Activated gamma-delta T cell treated with Interleukin-2 at 50 U/mL for 16 hours (primary cell): ENCODE measurements around the gene SDK2.

Source experiments
- DNase-seq: peaks from one replicate; pipeline ENCODE4 v3.0.0-alpha.2; 2020

SDK2 gene

GRCh38 chr17:73380439-73381106 is 263.7 kb downstream of the SDK2 start:
- no peak for DNase-seq

- DNase-seq = no peak
Measured at GRCh38 chr17:73379826-73380225, 264.4 kb downstream of the SDK2 start.

- DNase-seq = no peak
Measured at GRCh38 chr17:73378974-73379470, 265.2 kb downstream of the SDK2 start.

GRCh38 chr17:73376636-73377035 is 267.6 kb downstream of the SDK2 start:
- no peak for DNase-seq

- no peak for DNase-seq
Measured at GRCh38 chr17:73376152-73376551, 268.1 kb downstream of the SDK2 start.

- DNase-seq = no peak
Measured at GRCh38 chr17:73371836-73372235, 272.4 kb downstream of the SDK2 start.

GRCh38 chr17:73371285-73371684 is 273.0 kb downstream of the SDK2 start:
- no peak for DNase-seq

- DNase-seq = peak; percentile 79
Measured at GRCh38 chr17:73369817-73370490, 274.3 kb downstream of the SDK2 start.

GRCh38 chr17:73369111-73369521 is 275.1 kb downstream of the SDK2 start:
- no peak for DNase-seq

GRCh38 chr17:73368085-73368631 is 276.1 kb downstream of the SDK2 start:
- no peak for DNase-seq

GRCh38 chr17:73365906-73366623 is 278.2 kb downstream of the SDK2 start:
- DNase-seq = no peak

- DNase-seq = no peak
Measured at GRCh38 chr17:73365301-73365874, 278.9 kb downstream of the SDK2 start.

GRCh38 chr17:73364155-73364522 is 280.1 kb downstream of the SDK2 start:
- no peak for DNase-seq

- DNase-seq = no peak
Measured at GRCh38 chr17:73363442-73364154, 280.6 kb downstream of the SDK2 start.

- no peak for DNase-seq
Measured at GRCh38 chr17:73362697-73363096, 281.5 kb downstream of the SDK2 start.

GRCh38 chr17:73360961-73361761 is 283.1 kb downstream of the SDK2 start:
- DNase-seq = no peak

GRCh38 chr17:73359987-73360410 is 284.2 kb downstream of the SDK2 start:
- no peak for DNase-seq

GRCh38 chr17:73359352-73359751 is 284.9 kb downstream of the SDK2 start:
- DNase-seq = no peak

- DNase-seq = no peak
Measured at GRCh38 chr17:73358668-73359067, 285.6 kb downstream of the SDK2 start.

GRCh38 chr17:73357981-73358380 is 286.3 kb downstream of the SDK2 start:
- no peak for DNase-seq

- DNase-seq = no peak
Measured at GRCh38 chr17:73357318-73357717, 286.9 kb downstream of the SDK2 start.
